Transverse colon (tissue), 3 donors: ENCODE data around the gene PPP1R36.

Source experiments
- EP300 ChIP-seq: sonication (generic); formaldehyde crosslinking; IDR thresholded peaks from one replicate; pipeline ENCODE4 v1.6.1; 2017; ENCODE audit warnings: antibody characterized with exemption, low read depth
- TF ChIP-seq, protein P1 (sequence below), 5 experiments: fragments of 200-600 bp in 3 of 5; fragments of 450-650 bp in 2 of 5; sonication (generic) in 3 of 5; IDR thresholded peaks; 1 replicate in 2 of 5; 2 replicates in 3 of 5; pipeline ENCODE4 v1.5.1; 2016 to 2017; ENCODE audit warnings: antibody characterized with exemption in 5 of 5, inconsistent platforms in 3 of 5, mild to moderate bottlenecking in 2 of 5, moderate library complexity in 1 of 5

DNA sequence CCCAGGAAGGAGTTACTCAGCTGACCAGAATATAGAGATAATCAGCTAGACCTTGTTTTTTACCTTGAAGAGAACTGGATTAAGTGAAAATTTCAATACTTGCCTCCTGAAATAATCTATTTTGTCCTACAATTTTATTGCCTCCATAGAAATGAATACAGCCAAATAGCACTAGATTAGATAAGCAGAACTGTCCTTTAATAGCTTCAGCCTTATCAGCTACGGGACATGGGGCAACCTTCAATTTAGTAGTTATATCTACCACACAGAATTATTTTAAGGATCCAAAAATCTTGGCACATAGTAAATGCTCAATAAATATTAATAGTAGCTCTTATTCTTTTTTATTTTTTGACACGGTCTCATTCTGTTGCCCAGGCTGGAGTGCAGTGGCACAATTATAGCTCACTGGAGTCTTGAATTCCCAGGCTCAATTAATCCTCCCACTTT lies 87.2 kb downstream of the PPP1R36 start:
- TF ChIP-seq, protein P1, sequence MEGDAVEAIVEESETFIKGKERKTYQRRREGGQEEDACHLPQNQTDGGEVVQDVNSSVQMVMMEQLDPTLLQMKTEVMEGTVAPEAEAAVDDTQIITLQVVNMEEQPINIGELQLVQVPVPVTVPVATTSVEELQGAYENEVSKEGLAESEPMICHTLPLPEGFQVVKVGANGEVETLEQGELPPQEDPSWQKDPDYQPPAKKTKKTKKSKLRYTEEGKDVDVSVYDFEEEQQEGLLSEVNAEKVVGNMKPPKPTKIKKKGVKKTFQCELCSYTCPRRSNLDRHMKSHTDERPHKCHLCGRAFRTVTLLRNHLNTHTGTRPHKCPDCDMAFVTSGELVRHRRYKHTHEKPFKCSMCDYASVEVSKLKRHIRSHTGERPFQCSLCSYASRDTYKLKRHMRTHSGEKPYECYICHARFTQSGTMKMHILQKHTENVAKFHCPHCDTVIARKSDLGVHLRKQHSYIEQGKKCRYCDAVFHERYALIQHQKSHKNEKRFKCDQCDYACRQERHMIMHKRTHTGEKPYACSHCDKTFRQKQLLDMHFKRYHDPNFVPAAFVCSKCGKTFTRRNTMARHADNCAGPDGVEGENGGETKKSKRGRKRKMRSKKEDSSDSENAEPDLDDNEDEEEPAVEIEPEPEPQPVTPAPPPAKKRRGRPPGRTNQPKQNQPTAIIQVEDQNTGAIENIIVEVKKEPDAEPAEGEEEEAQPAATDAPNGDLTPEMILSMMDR (IDR thresholded peaks at IDR 0.05), result peak in 3 of 5 experiments; percentile 4 to 15 (median 8)
- TF ChIP-seq EP300, result no peak
